Gastroesophageal sphincter (tissue), 3 donors: ENCODE results near the gene COA5.

ENCODE experiments used
- CTCF ChIP-seq, 4 experiments: fragments of 200-600 bp in 2 of 4; fragments of 450-650 bp in 2 of 4; sonication (generic) in 1 of 4; IDR thresholded peaks; one replicate each; pipeline ENCODE4 v1.5.1; 2017 to 2019; ENCODE audit warnings: antibody characterized with exemption in 4 of 4, mild to moderate bottlenecking in 2 of 4, moderate library complexity in 2 of 4
- POLR2A ChIP-seq, 2 donors: fragments of 450-650 bp; IDR thresholded peaks; one replicate each; pipeline ENCODE4 v1.6.1; 2017; ENCODE audit warnings: antibody characterized with exemption in 2 of 2, mild to moderate bottlenecking in 2 of 2, moderate library complexity in 1 of 2
- POLR2AphosphoS5 ChIP-seq: sonication (generic); formaldehyde crosslinking; IDR thresholded peaks from one replicate; pipeline ENCODE4 v1.6.1; 2017; ENCODE audit warnings: antibody characterized with exemption

DNA sequence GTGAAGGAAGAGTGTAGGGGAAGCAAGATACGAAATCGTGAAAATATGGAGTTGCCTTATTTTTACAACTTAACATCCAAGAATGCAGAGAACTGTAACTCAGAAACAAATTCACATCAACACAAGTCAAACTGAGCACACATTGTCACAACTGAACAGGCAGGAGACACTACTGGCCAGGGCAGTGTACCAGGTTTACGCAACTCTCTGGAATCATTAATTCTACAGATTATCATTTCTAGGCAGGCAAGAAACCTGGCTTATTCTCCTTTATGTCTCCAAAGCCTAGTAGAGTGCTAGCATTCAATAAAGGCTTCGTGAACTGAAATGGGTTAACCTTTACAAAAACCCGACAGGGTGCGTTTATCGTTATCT is 584 bp downstream of the COA5 start:
- TF ChIP-seq CTCF (IDR thresholded peaks at IDR 0.05): no peak
- no peak for TF ChIP-seq POLR2A (IDR thresholded peaks at IDR 0.05)
- TF ChIP-seq POLR2AphosphoS5: no peak
